ENCODE data around the gene FCHSD2.

DNA sequence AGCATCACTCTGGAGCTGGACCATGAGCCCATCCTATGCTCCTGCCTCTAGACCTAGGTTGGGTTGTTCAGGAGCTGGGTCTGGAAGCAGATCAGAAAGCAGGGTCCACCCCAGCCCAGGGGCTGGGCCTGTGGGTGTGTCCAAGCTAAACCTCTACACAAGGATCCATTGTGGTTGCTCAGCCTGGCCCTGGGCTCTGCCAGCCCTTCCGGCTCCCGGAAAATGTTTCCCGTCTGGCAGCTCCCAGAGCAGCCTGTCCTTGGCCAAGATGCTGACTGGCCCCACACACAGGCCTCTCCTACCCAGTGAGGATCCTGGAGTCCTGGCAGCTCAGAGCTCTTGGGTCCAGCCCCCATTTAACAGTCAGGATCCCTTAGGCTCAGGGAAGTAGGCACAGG is 35.3 kb upstream of the FCHSD2 start:
- no peak for TF ChIP-seq FOXP2 (optimal IDR thresholded peaks at IDR 0.05; ENCODE audit: borderline replicate concordance, extremely low read depth, extremely low read length, insufficient read depth)
- no peak for TF ChIP-seq TAF1 (IDR thresholded peaks at IDR 0.05; ENCODE audit: borderline replicate concordance, insufficient read depth, low read length)

Data from PFSK-1 (cell line).